K562 (cell line): ENCODE measurements around the gene SLBP. TPM values are rescaled to one million over a fixed set of nuclear protein-coding genes. Genes with fewer than 3 reads are reported as not detected.
A peak's percentile ranks its signal among the peaks of the same experiment; 100 is the strongest.

Experiments
- ATAC-seq: fragments of 200-7000 bp; cut with Tn5 transposase; 3 replicates; pipeline ENCODE4 v1.9.1; 2020; ENCODE audit warnings: moderate library complexity
- BruUV-seq: library from RNA; stranded (reverse); fragments of 400-500 nt; replicated peaks from 2 replicates; lab custom pipeline; 2021; lab: Mats Ljungman, UMichigan
- CTCF ChIA-PET: fragments of 300-600 bp; formaldehyde crosslinking; extraction: SDS; loops from one replicate; lab custom pipeline; 2021; ENCODE audit warnings: low intra/inter-chr PET ratio; lab: Yijun Ruan, JAX
- POLR2A ChIA-PET: fragments of 300-600, 350-650 bp; sonication (Branson Sonifier 250); formaldehyde crosslinking; extraction: SDS; loops from one replicate; lab custom pipeline; 2021; ENCODE audit warnings: antibody characterized with exemption, inconsistent platforms; lab: Yijun Ruan, JAX
- DNase-seq, 4 experiments: peaks; one replicate each; pipeline versions ENCODE4 v3.0.0 to v3.0.0-alpha.2; 2011 to 2018; ENCODE audit warnings: low spot score in 3 of 4, mixed read lengths in 3 of 4; ENCODE audit errors: extremely low read depth in 1 of 4
- FAIRE-seq: peaks from 2 replicates; lab custom pipeline; 2011; peaks lifted over from hg19 to GRCh38; lab: Jason Lieb, UNC
- H2AFZ ChIP-seq: 2 replicates; pipeline ENCODE4 v1.6.0; 2011; ENCODE audit warnings: low read depth, low read length, control low read depth, inconsistent platforms
- H3K27ac ChIP-seq: fragments of 200-600 bp; 3 replicates; pipeline ENCODE4 v1.8.0; 2011; ENCODE audit warnings: low read depth, mild to moderate bottlenecking, control low read depth, inconsistent platforms, low read length, moderate library complexity, mixed read lengths; ENCODE audit errors: extremely low read depth
- H3K27me3 ChIP-seq, 2 experiments: fragments of 300-600 bp in 1 of 2; 2 replicates in 1 of 2; 3 replicates in 1 of 2; pipeline versions ENCODE4 v1.6.0 to v1.8.0; 2011; ENCODE audit warnings: inconsistent platforms in 2 of 2, low read length in 2 of 2, mild to moderate bottlenecking in 1 of 2, mixed read lengths in 1 of 2, moderate library complexity in 1 of 2; ENCODE audit not compliant: control insufficient read depth in 2 of 2, insufficient read depth in 2 of 2
- H3K36me3 ChIP-seq: fragments of 300-600 bp; 3 replicates; pipeline ENCODE4 v1.8.0; 2011; ENCODE audit warnings: mild to moderate bottlenecking, low read length, inconsistent platforms; ENCODE audit not compliant: control insufficient read depth, insufficient read depth
- H3K4me1 ChIP-seq, 2 experiments: fragments of 200-600 bp in 1 of 2; replicated peaks in 1 of 2; 2 replicates in 1 of 2; 3 replicates in 1 of 2; pipeline versions ENCODE4 v1.5.1 to v1.8.0; 2011; ENCODE audit warnings: inconsistent platforms in 2 of 2, low read length in 2 of 2, mild to moderate bottlenecking in 1 of 2, mixed read lengths in 1 of 2, moderate library complexity in 1 of 2; ENCODE audit not compliant: control insufficient read depth in 2 of 2, insufficient read depth in 2 of 2
- H3K4me2 ChIP-seq: 2 replicates; pipeline ENCODE4 v1.6.1; 2011; ENCODE audit warnings: low read length, control low read depth, inconsistent platforms, mixed read lengths; ENCODE audit not compliant: insufficient read depth
- H3K4me3 ChIP-seq: fragments of 200-600 bp; sonication (generic), shearing (Covaris generic); 2 replicates; pipeline ENCODE4 v1.5.1; 2016; ENCODE audit warnings: control low read depth, inconsistent platforms
- H3K79me2 ChIP-seq: fragments of 200-600 bp; 3 replicates; pipeline ENCODE4 v1.8.0; 2011; ENCODE audit warnings: low read length, inconsistent platforms; ENCODE audit not compliant: control insufficient read depth, insufficient read depth
- H3K9ac ChIP-seq, 2 experiments: 2 replicates each; pipeline versions ENCODE4 v1.6.0 to v1.6.1; 2011; ENCODE audit warnings: low read depth in 2 of 2, low read length in 2 of 2, control low read depth in 1 of 2, inconsistent platforms in 1 of 2, mild to moderate bottlenecking in 1 of 2, mixed read lengths in 1 of 2; ENCODE audit not compliant: insufficient read depth in 1 of 2
- H3K9me1 ChIP-seq: one replicate; pipeline ENCODE4 v1.6.0; 2011; ENCODE audit warnings: inconsistent platforms, mild to moderate bottlenecking, low read length, moderate library complexity; ENCODE audit not compliant: control insufficient read depth, insufficient read depth
- H3K9me3 ChIP-seq: replicated peaks from 2 replicates; pipeline ENCODE4 v1.5.1; 2011; ENCODE audit warnings: low read depth, low read length, inconsistent platforms; ENCODE audit not compliant: control insufficient read depth, insufficient read depth
- H4K20me1 ChIP-seq: replicated peaks from 2 replicates; pipeline ENCODE4 v1.6.1; 2011; ENCODE audit warnings: low read length, inconsistent platforms, mixed read lengths; ENCODE audit not compliant: control insufficient read depth, insufficient read depth
- BCL6 ChIP-seq: fragments of 250-450 bp; sonication (Bioruptor Pico); IDR thresholded peaks from 2 replicates; pipeline ENCODE4 v1.4.0; 2020
- CREB1 ChIP-seq, 2 experiments: sonication (generic) in 1 of 2; formaldehyde crosslinking in 1 of 2; IDR thresholded peaks; 2 replicates each; pipeline versions ENCODE4 v1.6.1 to v1.8.0; 2012 to 2022; ENCODE audit warnings: inconsistent platforms in 1 of 2, mild to moderate bottlenecking in 1 of 2, missing genetic modification reagents in 1 of 2, moderate library complexity in 1 of 2
- CREB5 ChIP-seq: fragments of 250-450 bp; sonication (Bioruptor Pico); IDR thresholded peaks from 2 replicates; pipeline ENCODE4 v1.5.0; 2020; ENCODE audit warnings: mild to moderate bottlenecking
- EWSR1 ChIP-seq: fragments of 450-650 bp; IDR thresholded peaks from 2 replicates; pipeline ENCODE4 v1.6.1; 2018; ENCODE audit warnings: borderline replicate concordance, mild to moderate bottlenecking, low read depth, moderate library complexity; ENCODE audit not compliant: partially characterized antibody
- GMEB1 ChIP-seq: fragments of 250-450 bp; sonication (Bioruptor Pico); IDR thresholded peaks from 2 replicates; pipeline ENCODE4 v1.4.0; 2020; ENCODE audit warnings: mild to moderate bottlenecking
- MCM7 ChIP-seq, 2 experiments: fragments of 450-650 bp; IDR thresholded peaks; 2 replicates each; pipeline ENCODE4 v1.6.1; 2016 to 2018
- PCBP2 ChIP-seq: fragments of 200-400 bp; formaldehyde crosslinking; IDR thresholded peaks from 2 replicates; pipeline ENCODE4 v1.6.1; 2018; ENCODE audit warnings: low read length, low read depth, mild to moderate bottlenecking, moderate library complexity; ENCODE audit not compliant: poor library complexity, severe bottlenecking
- RFX5 ChIP-seq: IDR thresholded peaks from 2 replicates; pipeline ENCODE4 v1.6.1; 2011; ENCODE audit warnings: low read depth, mild to moderate bottlenecking, improper control_type of control experiment, low read length
- XRCC5 ChIP-seq: fragments of 200-400 bp; formaldehyde crosslinking; IDR thresholded peaks from 2 replicates; pipeline ENCODE4 v1.6.1; 2017; ENCODE audit warnings: low read depth, mild to moderate bottlenecking, low read length
- ZFP36 ChIP-seq: fragments of 150-350 bp; IDR thresholded peaks from 2 replicates; pipeline ENCODE4 v1.6.1; 2018; ENCODE audit warnings: low read length, low read depth; ENCODE audit not compliant: partially characterized antibody
- WGBS: fragments of 100-300 bp; shearing (Covaris generic); methylation state at CpG from one replicate; pipeline ENCODE4 v1.1.6; 2016; ENCODE audit warnings: low coverage, mixed read lengths; ENCODE audit not compliant: insufficient coverage; ENCODE audit errors: missing lambda C conversion rate; 5-methylcytosine and 5-hydroxymethylcytosine counted together
- in situ Hi-C: fragments of 300-500 bp; cut with MboI; formaldehyde crosslinking; loops from 4 replicates; pipeline ENCODE4 v1.15.0; 2018; ENCODE audit warnings: inconsistent platforms, mixed read lengths
- intact Hi-C: fragments of 100-400 bp; cut with micrococcal nuclease; formaldehyde crosslinking; loops from 2 replicates; pipeline ENCODE4 v1.14.2; 2022
- polyA plus RNA-seq, 8 experiments: library from polyadenylated mRNA; depleted of rRNA in 4 of 8; stranded (reverse) in 5 of 8; unstranded in 3 of 8; fragments of >200 nt; fragmentation: Nextera tagmentation in 2 of 8; fragmentation: Illumina TruSeq in 1 of 8; extraction: Ambion mirVana in 2 of 8; extraction: Trizol in 1 of 8; gene quantifications; 2 replicates each; pipeline versions ENCODE4 v1.2.1 to v1.2.3, GENCODE V29; 2011 to 2014; ENCODE audit warnings: inconsistent platforms in 1 of 8, missing spikeins in 1 of 8
- total RNA-seq, 7 experiments: library from RNA; depleted of rRNA in 6 of 7; stranded (reverse); fragments of >200 nt in 6 of 7; fragmentation: Illumina TruSeq in 2 of 7; extraction: Trizol in 2 of 7; gene quantifications; 2 replicates each; pipeline versions ENCODE4 v1.2.1 to v1.2.3, GENCODE V29; 2011 to 2021; ENCODE audit warnings: low replicate concordance in 1 of 7

The SLBP gene
- total and polyA plus RNA-seq, 9 of the 15 experiments (the other 6 are each of a cell fraction or from before 2014, with no cell fraction given), result 49.4 to 221 (median 162) TPM

GRCh38 chr4:1675136-1675801 is 36.9 kb downstream of the SLBP start:
- intact Hi-C loops (no loop called here), in situ Hi-C loops (no loop called here)
- Histone ChIP-seq H3K9ac (peak overlapping the region in 1 of 2 experiments; percentile 69; a peak in 2 of 4 replicates), H3K79me2 (no peaks in the 10 kb centered on the region), H3K27ac (no peak overlapping the region), H3K27me3 (no peaks in the 10 kb centered on the region), H3K36me3 (no peaks in the 10 kb centered on the region), H3K4me3 (no peak overlapping the region), H3K4me1 (peaks cover 15 to 45% of the 10 kb centered on the region in 2 experiments), H4K20me1 (no peaks in the 10 kb centered on the region), H3K9me3 (no peaks in the 10 kb centered on the region), H3K4me2 (no peak overlapping the region), H3K9me1 (no peaks in the 10 kb centered on the region), H2AFZ (no peak overlapping the region)
- no TSS peak for BruUV-seq
- no peak for DNase-seq
- ATAC-seq, result no peak
- no peak for TF ChIP-seq PCBP2
- TF ChIP-seq RFX5, result no peak
- no peak for TF ChIP-seq EWSR1
- no peak for TF ChIP-seq XRCC5
- no peak for TF ChIP-seq CREB1 (IDR thresholded peaks at IDR 0.05)
- TF ChIP-seq CREB1 (CRISPR knock-in tag; IDR thresholded peaks at IDR 0.05), result no peak
- TF ChIP-seq GMEB1 (CRISPR knock-in tag), result no peak
- no peak for TF ChIP-seq MCM7 (IDR thresholded peaks at IDR 0.05)
- TF ChIP-seq CREB5, result no peak
- TF ChIP-seq ZFP36, result no peak
- no peak for TF ChIP-seq BCL6 (CRISPR knock-in tag)
- CTCF ChIA-PET, result no interaction called here
- FAIRE-seq, result no peak
- WGBS, result 63% methylated on average over 17 of the region's 19 CpGs
- POLR2A ChIA-PET, result interaction anchor here (0.5 to 1.1 kb wide), 2 partner anchors 37 to 260 kb away, joined by 3 read pairs; partner anchors contain the start of gene SLBP
